Liver (tissue), 9 donors: ENCODE data around the gene EPB41L3. TPM values are rescaled to one million over a fixed set of nuclear protein-coding genes. Genes with fewer than 3 reads are reported as not detected.

Source experiments
- DNase-seq: peaks from one replicate; pipeline ENCODE4 v3.0.0-alpha.2; 2017; ENCODE audit warnings: low spot score
- H3K27ac ChIP-seq, 2 donors: one replicate each; pipeline ENCODE4 v1.7.0; 2013; ENCODE audit warnings: inconsistent platforms in 2 of 2, low read length in 2 of 2, control low read depth in 1 of 2, low read depth in 1 of 2, mild to moderate bottlenecking in 1 of 2
- H3K27me3 ChIP-seq, 4 donors: one replicate each; pipeline versions ENCODE4 v1.6.1 to v1.7.0; 2013; ENCODE audit warnings: low read length in 3 of 4, inconsistent platforms in 1 of 4, mild to moderate bottlenecking in 1 of 4, moderate library complexity in 1 of 4; ENCODE audit not compliant: control insufficient read depth in 4 of 4, insufficient read depth in 4 of 4
- H3K36me3 ChIP-seq, 4 donors: one replicate each; pipeline versions ENCODE4 v1.6.1 to v1.7.0; 2013; ENCODE audit warnings: low read length in 3 of 4, mild to moderate bottlenecking in 3 of 4, low read depth in 1 of 4, moderate library complexity in 1 of 4; ENCODE audit not compliant: control insufficient read depth in 4 of 4, insufficient read depth in 3 of 4
- H3K4me1 ChIP-seq, 4 donors: one replicate each; pipeline versions ENCODE4 v1.6.1 to v1.7.0; 2013; ENCODE audit warnings: low read length in 3 of 4, mild to moderate bottlenecking in 3 of 4, moderate library complexity in 1 of 4; ENCODE audit not compliant: control insufficient read depth in 4 of 4, insufficient read depth in 4 of 4
- H3K4me3 ChIP-seq, 3 donors: one replicate each; pipeline versions ENCODE4 v1.6.1 to v1.7.0; 2013; ENCODE audit warnings: low read length in 3 of 3, control low read depth in 1 of 3, low read depth in 1 of 3, mild to moderate bottlenecking in 1 of 3
- H3K9ac ChIP-seq, 2 donors: one replicate each; pipeline ENCODE4 v1.7.0; 2013; ENCODE audit warnings: low read length in 2 of 2, mild to moderate bottlenecking in 2 of 2, moderate library complexity in 2 of 2, control low read depth in 1 of 2, low read depth in 1 of 2
- H3K9me3 ChIP-seq, 4 donors: one replicate each; pipeline versions ENCODE4 v1.6.1 to v1.7.0; 2013; ENCODE audit warnings: low read length in 3 of 4; ENCODE audit not compliant: control insufficient read depth in 4 of 4
- EGR1 ChIP-seq, 2 donors: IDR thresholded peaks; 2 replicates each; pipeline ENCODE4 v1.6.1; 2016 to 2018; ENCODE audit warnings: antibody characterized with exemption in 2 of 2, low read depth in 2 of 2
- FOXA1 ChIP-seq: IDR thresholded peaks from 2 replicates; pipeline ENCODE4 v1.6.1; 2016; ENCODE audit warnings: antibody characterized with exemption
- FOXA2 ChIP-seq: IDR thresholded peaks from 2 replicates; pipeline ENCODE4 v1.6.1; 2016; ENCODE audit warnings: antibody characterized with exemption
- GABPA ChIP-seq, 2 donors: IDR thresholded peaks in 1 of 2; conservative IDR thresholded peaks in 1 of 2; 2 replicates each; pipeline ENCODE4 v1.6.1; 2016; ENCODE audit warnings: antibody characterized with exemption in 2 of 2, mild to moderate bottlenecking in 1 of 2, moderate library complexity in 1 of 2
- HNF4A ChIP-seq, 2 donors: conservative IDR thresholded peaks; 2 replicates each; pipeline ENCODE4 v1.6.1; 2016; ENCODE audit warnings: antibody characterized with exemption in 2 of 2, mild to moderate bottlenecking in 2 of 2
- JUND ChIP-seq, 2 donors: IDR thresholded peaks; 2 replicates each; pipeline ENCODE4 v1.6.1; 2016; ENCODE audit warnings: antibody characterized with exemption in 2 of 2
- NR2F2 ChIP-seq: IDR thresholded peaks from 2 replicates; pipeline ENCODE4 v1.6.1; 2016; ENCODE audit warnings: antibody characterized with exemption
- REST ChIP-seq: IDR thresholded peaks from 2 replicates; pipeline ENCODE4 v1.6.1; 2016; ENCODE audit warnings: antibody characterized with exemption, mild to moderate bottlenecking
- RXRA ChIP-seq, 2 donors: IDR thresholded peaks; 2 replicates each; pipeline ENCODE4 v1.6.1; 2017 to 2018; ENCODE audit warnings: antibody characterized with exemption in 2 of 2, mild to moderate bottlenecking in 1 of 2
- SP1 ChIP-seq: IDR thresholded peaks from 2 replicates; pipeline ENCODE4 v1.6.1; 2018; ENCODE audit warnings: antibody characterized with exemption, mild to moderate bottlenecking
- TAF1 ChIP-seq: conservative IDR thresholded peaks from 2 replicates; pipeline ENCODE4 v1.6.1; 2016; ENCODE audit warnings: antibody characterized with exemption, mild to moderate bottlenecking
- YY1 ChIP-seq: IDR thresholded peaks from 2 replicates; pipeline ENCODE4 v1.6.1; 2016; ENCODE audit warnings: antibody characterized with exemption, mild to moderate bottlenecking
- WGBS: extraction: QIAGEN DNeasy Blood & Tissue Kit; methylation state at CpG from one replicate; pipeline ENCODE4 v1.1.7; 2013; 5-methylcytosine and 5-hydroxymethylcytosine counted together
- polyA plus RNA-seq, 2 donors: library from polyadenylated mRNA; stranded (reverse) in 1 of 2; unstranded in 1 of 2; fragments of 200-250 nt in 1 of 2; fragments of >200 nt in 1 of 2; fragmentation: Nextera tagmentation in 1 of 2; extraction: Ambion mirVana in 1 of 2; gene quantifications; one replicate each; pipeline versions ENCODE4 v1.2.1 to v1.2.3, GENCODE V29; 2013 to 2015
- total RNA-seq, 2 donors: library from RNA; depleted of rRNA; stranded (reverse); fragments of >200 nt; gene quantifications; one replicate each; pipeline ENCODE4 v1.2.3, GENCODE V29; 2014
- TF ChIP-seq, protein P1 (sequence below): fragments of 150-350 bp; IDR thresholded peaks from 2 replicates; pipeline ENCODE4 v1.5.1; 2017; ENCODE audit warnings: improper control_type of control experiment, low read depth, low read length; ENCODE audit not compliant: missing input control
- TF ChIP-seq, protein P2 (sequence below): IDR thresholded peaks from 2 replicates; pipeline ENCODE4 v1.6.1; 2016; ENCODE audit warnings: antibody characterized with exemption
- TF ChIP-seq, protein P3 (sequence below): IDR thresholded peaks from 2 replicates; pipeline ENCODE4 v1.6.1; 2016; ENCODE audit warnings: antibody characterized with exemption
- donor health status: healthy.
- donor health status: healthy.
- donor health status: healthy.
- donor health status: healthy.
- donor health status: healthy.

EPB41L3 gene
- total and polyA plus RNA-seq, 4 donors: 1.4 to 14.5 (median 5.1) TPM

DNA sequence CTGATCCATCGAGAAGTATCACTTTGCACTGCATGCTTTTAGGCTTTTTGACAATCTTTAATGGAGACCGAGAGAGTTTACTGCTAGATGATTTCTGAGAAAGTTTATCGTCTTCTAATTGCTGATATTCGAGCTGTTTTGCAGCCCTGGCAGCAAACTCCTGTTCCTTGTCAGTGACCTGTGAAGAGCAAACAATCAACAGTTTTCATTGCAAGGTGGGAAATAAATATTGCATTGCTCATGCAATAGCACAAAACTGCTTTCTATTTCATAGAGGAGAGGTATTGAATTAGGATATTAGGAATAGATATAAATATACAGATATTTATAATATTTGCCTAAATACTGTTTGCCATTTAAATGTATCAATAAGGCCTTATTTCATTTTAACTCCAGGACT is 65.5 kb downstream of the EPB41L3 start:
- no peak for DNase-seq
- Histone ChIP-seq H3K4me3 (no peak overlapping the region), H3K9ac (no peak overlapping the region), H3K27me3 (peaks cover 0 to 2% (median 0%) of the 10 kb centered on the region in 4 donors), H3K4me1 (no peaks in the 10 kb centered on the region), H3K36me3 (no peaks in the 10 kb centered on the region), H3K27ac (no peak overlapping the region), H3K9me3 (no peaks in the 10 kb centered on the region)
- 62% methylated on average over 4 of the region's 4 CpGs for WGBS
- TF ChIP-seq, protein P1, sequence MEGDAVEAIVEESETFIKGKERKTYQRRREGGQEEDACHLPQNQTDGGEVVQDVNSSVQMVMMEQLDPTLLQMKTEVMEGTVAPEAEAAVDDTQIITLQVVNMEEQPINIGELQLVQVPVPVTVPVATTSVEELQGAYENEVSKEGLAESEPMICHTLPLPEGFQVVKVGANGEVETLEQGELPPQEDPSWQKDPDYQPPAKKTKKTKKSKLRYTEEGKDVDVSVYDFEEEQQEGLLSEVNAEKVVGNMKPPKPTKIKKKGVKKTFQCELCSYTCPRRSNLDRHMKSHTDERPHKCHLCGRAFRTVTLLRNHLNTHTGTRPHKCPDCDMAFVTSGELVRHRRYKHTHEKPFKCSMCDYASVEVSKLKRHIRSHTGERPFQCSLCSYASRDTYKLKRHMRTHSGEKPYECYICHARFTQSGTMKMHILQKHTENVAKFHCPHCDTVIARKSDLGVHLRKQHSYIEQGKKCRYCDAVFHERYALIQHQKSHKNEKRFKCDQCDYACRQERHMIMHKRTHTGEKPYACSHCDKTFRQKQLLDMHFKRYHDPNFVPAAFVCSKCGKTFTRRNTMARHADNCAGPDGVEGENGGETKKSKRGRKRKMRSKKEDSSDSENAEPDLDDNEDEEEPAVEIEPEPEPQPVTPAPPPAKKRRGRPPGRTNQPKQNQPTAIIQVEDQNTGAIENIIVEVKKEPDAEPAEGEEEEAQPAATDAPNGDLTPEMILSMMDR: no peak
- TF ChIP-seq JUND (IDR thresholded peaks at IDR 0.05) (no peak), HNF4A (conservative IDR thresholded peaks at IDR 0.05) (no peak), RXRA (IDR thresholded peaks at IDR 0.05) (no peak), EGR1 (IDR thresholded peaks at IDR 0.05; ENCODE audit: low read depth in 2 of 2) (no peak), TAF1 (no peak), SP1 (no peak), GABPA (IDR thresholded peaks at IDR 0.05 in 1 of 2, conservative IDR thresholded peaks at IDR 0.05 in 1 of 2) (no peak), REST (no peak), FOXA1 (no peak), FOXA2 (no peak)
- TF ChIP-seq, protein P2, sequence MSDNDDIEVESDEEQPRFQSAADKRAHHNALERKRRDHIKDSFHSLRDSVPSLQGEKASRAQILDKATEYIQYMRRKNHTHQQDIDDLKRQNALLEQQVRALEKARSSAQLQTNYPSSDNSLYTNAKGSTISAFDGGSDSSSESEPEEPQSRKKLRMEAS: no peak
- TF ChIP-seq, protein P3, sequence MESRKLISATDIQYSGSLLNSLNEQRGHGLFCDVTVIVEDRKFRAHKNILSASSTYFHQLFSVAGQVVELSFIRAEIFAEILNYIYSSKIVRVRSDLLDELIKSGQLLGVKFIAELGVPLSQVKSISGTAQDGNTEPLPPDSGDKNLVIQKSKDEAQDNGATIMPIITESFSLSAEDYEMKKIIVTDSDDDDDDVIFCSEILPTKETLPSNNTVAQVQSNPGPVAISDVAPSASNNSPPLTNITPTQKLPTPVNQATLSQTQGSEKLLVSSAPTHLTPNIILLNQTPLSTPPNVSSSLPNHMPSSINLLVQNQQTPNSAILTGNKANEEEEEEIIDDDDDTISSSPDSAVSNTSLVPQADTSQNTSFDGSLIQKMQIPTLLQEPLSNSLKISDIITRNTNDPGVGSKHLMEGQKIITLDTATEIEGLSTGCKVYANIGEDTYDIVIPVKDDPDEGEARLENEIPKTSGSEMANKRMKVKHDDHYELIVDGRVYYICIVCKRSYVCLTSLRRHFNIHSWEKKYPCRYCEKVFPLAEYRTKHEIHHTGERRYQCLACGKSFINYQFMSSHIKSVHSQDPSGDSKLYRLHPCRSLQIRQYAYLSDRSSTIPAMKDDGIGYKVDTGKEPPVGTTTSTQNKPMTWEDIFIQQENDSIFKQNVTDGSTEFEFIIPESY: no peak

DNA sequence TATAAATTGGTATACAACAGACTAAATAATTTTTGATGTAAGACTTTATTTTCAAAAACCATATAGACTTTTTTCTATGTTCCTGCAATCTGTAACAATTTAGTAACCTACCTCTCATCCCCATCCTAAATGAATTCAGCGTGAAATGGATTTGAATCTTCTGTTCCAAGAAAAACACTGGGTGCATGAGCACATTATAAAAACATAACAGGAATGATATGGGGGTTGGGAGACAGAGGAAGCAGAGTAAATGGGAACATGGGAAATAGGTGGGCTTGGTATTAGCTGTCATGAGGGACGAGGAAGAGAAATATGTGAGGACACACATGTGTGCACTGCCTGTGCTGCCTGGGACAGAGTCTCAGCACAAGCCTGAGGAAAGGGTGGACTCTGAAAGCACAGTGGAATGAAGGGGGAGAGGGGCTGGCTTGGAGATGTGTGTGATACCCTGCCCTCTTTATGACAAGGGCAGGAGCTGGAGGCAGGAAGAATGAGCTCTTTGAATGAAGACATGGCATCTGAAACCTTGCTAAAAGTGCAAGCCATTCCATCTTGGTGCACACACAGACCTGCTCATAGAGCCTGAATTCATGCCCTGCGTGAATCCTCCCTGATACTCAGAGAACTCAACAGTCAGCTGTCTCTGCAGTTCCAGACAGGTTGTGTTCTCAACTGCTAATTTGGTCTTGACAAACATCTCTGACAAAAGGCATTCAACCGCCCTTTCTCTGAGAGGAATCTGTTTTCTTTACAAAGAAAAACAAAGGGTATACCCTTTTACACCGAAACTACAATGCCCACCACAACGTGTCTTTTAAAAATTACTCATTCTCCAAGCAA is 66.6 kb downstream of the EPB41L3 start:
- Histone ChIP-seq H3K9me3 (no peaks in the 10 kb centered on the region), H3K36me3 (no peaks in the 10 kb centered on the region), H3K27ac (no peak overlapping the region), H3K9ac (no peak overlapping the region), H3K4me1 (no peaks in the 10 kb centered on the region), H3K4me3 (no peak overlapping the region), H3K27me3 (peaks cover 0 to 2% (median 0%) of the 10 kb centered on the region in 4 donors)
- no peak for DNase-seq
- 79% methylated on average over 6 of the region's 6 CpGs for WGBS
- TF ChIP-seq HNF4A (conservative IDR thresholded peaks at IDR 0.05) (no peak), NR2F2 (no peak), SP1 (no peak), YY1 (no peak)
